NT2/D1 (cell line): ENCODE measurements around the gene BPIFB4.

Experiments
- SUZ12 ChIP-seq: IDR thresholded peaks from 2 replicates; pipeline ENCODE4 v1.6.1; 2011; ENCODE audit not compliant: insufficient read length, insufficient read depth; ENCODE audit errors: extremely low read depth
- YY1 ChIP-seq: IDR thresholded peaks from 2 replicates; pipeline ENCODE4 v1.6.1; 2011; ENCODE audit not compliant: insufficient read length, insufficient read depth
- ZNF274 ChIP-seq: IDR thresholded peaks from 2 replicates; pipeline ENCODE4 v1.6.1; 2011; ENCODE audit warnings: mild to moderate bottlenecking, low read depth, low read length

DNA sequence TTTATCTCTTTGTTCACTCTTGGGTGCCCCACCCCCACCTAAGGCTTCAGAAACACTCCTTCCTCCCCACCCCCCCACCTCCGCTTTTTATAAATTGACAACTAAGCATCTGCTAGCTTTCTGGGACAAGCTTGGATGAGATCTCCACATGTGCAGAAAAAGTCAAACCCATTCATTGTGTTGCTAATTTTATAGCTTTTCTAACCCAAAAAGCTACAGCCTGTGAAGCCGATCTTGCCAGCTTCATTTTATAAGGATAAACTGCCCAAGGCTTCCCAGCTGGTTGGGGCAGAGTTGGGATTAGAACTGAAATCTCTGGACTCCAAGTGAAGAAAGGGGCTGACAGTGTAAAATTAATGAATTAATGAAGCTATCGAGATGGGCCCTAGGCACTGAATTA, 24.1 kb downstream of the BPIFB4 start:
- no peak for TF ChIP-seq YY1
- TF ChIP-seq SUZ12, result no peak
- no peak for TF ChIP-seq ZNF274
